ENCODE results near the gene PTPRG.

Gene PTPRG

DNA sequence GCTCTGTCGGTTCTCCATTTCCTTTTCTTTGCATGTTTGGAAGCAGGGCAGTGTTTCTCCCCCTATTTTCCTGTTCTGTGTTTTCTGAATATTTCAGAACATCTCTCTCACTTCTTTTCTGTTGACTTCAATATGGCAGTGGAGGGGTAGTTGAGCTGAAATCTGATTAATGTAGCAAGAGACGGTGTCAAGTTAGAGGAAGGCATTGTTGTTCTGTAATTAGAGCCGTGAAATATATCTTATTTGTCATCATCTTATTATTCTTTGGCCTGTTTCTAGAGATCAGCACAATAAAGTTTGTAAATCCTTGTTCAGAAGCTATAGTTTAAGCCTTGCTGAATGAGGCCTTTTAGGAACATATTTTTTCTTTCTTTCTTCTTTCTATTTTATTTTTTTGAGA is 353.9 kb downstream of the PTPRG start:
- in situ Hi-C loops (cut with HindIII; ENCODE audit: low sequenced_read_pairs), result no loop called here
- TF ChIP-seq, protein P1, sequence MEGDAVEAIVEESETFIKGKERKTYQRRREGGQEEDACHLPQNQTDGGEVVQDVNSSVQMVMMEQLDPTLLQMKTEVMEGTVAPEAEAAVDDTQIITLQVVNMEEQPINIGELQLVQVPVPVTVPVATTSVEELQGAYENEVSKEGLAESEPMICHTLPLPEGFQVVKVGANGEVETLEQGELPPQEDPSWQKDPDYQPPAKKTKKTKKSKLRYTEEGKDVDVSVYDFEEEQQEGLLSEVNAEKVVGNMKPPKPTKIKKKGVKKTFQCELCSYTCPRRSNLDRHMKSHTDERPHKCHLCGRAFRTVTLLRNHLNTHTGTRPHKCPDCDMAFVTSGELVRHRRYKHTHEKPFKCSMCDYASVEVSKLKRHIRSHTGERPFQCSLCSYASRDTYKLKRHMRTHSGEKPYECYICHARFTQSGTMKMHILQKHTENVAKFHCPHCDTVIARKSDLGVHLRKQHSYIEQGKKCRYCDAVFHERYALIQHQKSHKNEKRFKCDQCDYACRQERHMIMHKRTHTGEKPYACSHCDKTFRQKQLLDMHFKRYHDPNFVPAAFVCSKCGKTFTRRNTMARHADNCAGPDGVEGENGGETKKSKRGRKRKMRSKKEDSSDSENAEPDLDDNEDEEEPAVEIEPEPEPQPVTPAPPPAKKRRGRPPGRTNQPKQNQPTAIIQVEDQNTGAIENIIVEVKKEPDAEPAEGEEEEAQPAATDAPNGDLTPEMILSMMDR (IDR thresholded peaks at IDR 0.05; ENCODE audit: low read depth, low read length, missing control alignments), result no peak
- no peak for DNase-seq (ENCODE audit: low read depth)
- H3K4me3 ChIP-seq (ENCODE audit: low read depth, low read length), result no peak overlapping the region

DNA sequence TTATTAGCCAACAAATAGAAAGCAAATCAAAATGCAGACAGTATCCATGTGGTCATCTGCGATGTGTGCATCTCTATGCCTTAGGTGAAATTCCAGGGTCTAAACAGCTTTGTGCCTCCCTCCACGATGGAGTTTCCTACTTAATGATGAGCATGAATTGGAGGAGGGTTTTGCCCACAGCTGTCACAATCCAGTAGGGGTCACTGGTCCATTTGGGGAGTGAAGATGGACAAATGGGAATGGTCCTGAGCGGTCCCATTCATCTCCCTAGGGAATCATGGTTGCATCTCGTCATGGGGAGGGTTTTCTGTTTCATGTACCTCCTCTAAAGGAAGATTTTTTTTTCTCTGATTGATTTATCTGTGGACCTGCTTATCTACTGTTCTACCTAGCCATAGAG is 358.0 kb downstream of the PTPRG start:
- no peak overlapping the region for H3K4me3 ChIP-seq (ENCODE audit: low read depth, low read length)
- TF ChIP-seq, protein P1 (IDR thresholded peaks at IDR 0.05; ENCODE audit: low read depth, low read length, missing control alignments), result no peak
- no peak for DNase-seq (ENCODE audit: low read depth)
- in situ Hi-C loops (cut with HindIII; ENCODE audit: low sequenced_read_pairs), result no loop called here

- no peak for DNase-seq (ENCODE audit: low read depth)
- H3K4me3 ChIP-seq (ENCODE audit: low read depth, low read length), result no peak overlapping the region
- TF ChIP-seq, protein P1 (IDR thresholded peaks at IDR 0.05; ENCODE audit: low read depth, low read length, missing control alignments), result no peak
- in situ Hi-C loops (cut with HindIII; ENCODE audit: low sequenced_read_pairs), result no loop called here
Measured at GRCh38 chr3:61922118-61922517, 360.7 kb downstream of the PTPRG start.

- no peak for DNase-seq (ENCODE audit: low read depth)
- in situ Hi-C loops (cut with HindIII; ENCODE audit: low sequenced_read_pairs), result no loop called here
- H3K4me3 ChIP-seq (ENCODE audit: low read depth, low read length), result no peak overlapping the region
- TF ChIP-seq, protein P1 (IDR thresholded peaks at IDR 0.05; ENCODE audit: low read depth, low read length, missing control alignments), result no peak
Measured at GRCh38 chr3:61924090-61924735, 362.8 kb downstream of the PTPRG start.

- TF ChIP-seq, protein P1 (IDR thresholded peaks at IDR 0.05; ENCODE audit: low read depth, low read length, missing control alignments), result no peak
- in situ Hi-C loops (cut with HindIII; ENCODE audit: low sequenced_read_pairs), result no loop called here
Measured at GRCh38 chr3:61924991-61925390, 363.6 kb downstream of the PTPRG start.

DNA sequence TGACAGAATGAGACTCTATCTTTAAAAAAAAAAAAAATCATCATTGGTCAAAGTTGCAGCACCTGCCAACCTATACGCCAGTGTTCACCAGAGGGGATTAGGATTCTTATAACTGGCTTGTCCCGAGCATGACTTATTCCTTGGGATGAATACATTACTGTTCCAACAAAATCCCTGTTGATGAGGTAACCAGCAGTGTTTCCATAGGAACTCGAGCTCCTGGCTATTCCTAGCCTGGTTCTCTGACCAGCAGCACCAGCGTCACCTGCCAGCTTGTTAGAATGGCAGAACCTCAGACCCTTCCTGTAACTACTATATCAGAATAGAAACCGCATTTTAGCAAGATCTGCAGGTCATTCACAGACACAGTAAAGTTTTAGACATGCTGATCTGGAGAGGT is 364.4 kb downstream of the PTPRG start:
- no peak overlapping the region for H3K4me3 ChIP-seq (ENCODE audit: low read depth, low read length)
- in situ Hi-C loops (cut with HindIII; ENCODE audit: low sequenced_read_pairs), result no loop called here
- DNase-seq (ENCODE audit: low read depth), result no peak
- TF ChIP-seq, protein P1 (IDR thresholded peaks at IDR 0.05; ENCODE audit: low read depth, low read length, missing control alignments), result no peak

More at GRCh38 chr3:61924991-61925390, 363.6 kb downstream of the PTPRG start:
- no peak overlapping the region for H3K4me3 ChIP-seq (ENCODE audit: low read depth, low read length)
- DNase-seq (ENCODE audit: low read depth), result no peak

Measured in astrocyte of the cerebellum (primary cell).